GM18858 (cell line): ENCODE measurements around the gene RAPSN.
A peak's percentile ranks its signal among the peaks of the same experiment; 100 is the strongest.

Source experiments
- ATAC-seq: cut with Tn5 transposase; IDR thresholded peaks from one replicate; pipeline ENCODE4 v1.9.1; 2021; ENCODE audit not compliant: unreplicated experiment

Gene RAPSN

GRCh38 chr11:47466701-47467250 lies 17.8 kb upstream of the RAPSN start:
- ATAC-seq: no peak

- no peak for ATAC-seq
Observed at GRCh38 chr11:47466201-47466600, 17.3 kb upstream of the RAPSN start.

- no peak for ATAC-seq
Observed at GRCh38 chr11:47464483-47464882, 15.5 kb upstream of the RAPSN start.

DNA sequence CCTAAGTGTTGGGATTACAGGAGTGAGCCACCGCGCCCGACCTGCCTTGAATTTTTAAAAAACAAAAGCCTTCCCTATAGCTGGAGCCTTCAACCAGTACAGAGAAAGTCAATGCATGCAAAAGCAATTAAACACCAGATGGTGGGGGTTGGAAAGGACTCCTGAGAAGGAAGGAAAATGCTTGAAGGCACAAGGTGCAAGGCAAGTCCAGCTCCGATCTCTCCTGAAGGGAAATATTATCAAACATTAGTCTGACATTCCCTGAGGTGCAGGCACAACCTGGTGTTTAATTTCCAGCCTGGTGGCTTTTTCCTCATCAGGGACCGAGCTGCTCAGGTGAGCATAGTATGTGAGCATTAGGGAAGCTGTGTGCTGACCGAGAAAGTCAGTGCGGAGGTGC lies 12.9 kb upstream of the RAPSN start:
- ATAC-seq: no peak

DNA sequence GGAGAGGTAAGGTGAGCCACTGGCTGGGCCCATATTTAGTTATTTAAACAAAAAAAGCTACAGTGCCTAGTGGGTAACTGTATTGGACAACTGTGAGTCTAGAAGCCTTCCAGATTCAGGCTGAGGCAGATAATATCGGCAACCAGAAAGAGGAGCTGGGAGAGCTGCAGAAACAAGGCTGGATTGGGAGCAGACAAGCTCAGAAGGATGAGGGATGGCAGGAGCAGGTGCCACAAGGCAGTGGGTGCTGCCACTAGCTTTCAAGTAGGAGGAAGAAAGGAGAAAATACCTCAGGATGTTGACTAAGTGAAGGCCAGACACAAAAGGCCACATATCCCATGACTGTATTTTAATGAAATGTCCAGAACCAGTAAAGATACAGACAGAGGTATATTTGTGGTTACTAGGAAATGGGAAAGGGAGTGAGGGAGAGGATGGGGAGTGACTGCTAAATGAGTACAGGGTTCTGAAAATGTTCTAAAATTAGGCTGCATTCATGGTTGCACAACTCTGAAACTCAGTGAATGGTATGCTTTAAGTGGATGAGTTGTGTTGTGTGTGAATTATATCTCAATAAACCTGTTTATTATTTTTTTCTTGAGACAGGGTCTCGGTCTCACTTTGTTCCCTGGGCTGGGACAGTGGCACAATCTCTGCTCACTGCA lies 11.8 kb upstream of the RAPSN start:
- no peak for ATAC-seq

DNA sequence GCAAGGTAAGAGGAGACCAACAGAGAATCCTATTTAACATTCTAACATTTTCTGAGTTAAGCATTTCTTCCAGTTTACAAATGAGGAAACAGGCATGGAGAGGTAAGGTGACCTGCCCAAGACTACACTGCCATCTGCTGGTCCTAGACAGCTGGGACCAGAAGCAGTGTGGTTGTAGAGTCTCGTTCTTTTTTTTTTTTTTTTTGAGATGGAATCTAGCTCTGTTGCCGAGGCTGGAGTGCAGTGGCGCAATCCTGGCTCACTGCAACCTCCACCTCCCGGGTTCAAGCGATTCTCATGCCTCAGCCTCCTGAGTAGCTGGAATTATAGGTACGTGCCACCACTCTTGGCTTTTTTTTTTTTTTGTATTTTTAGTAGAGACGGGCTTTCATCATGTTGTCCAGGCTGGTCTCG lies 5.3 kb upstream of the RAPSN start:
- peak; percentile 60 for ATAC-seq

- ATAC-seq: no peak
Observed at GRCh38 chr11:47453365-47453764, 4.4 kb upstream of the RAPSN start.

DNA sequence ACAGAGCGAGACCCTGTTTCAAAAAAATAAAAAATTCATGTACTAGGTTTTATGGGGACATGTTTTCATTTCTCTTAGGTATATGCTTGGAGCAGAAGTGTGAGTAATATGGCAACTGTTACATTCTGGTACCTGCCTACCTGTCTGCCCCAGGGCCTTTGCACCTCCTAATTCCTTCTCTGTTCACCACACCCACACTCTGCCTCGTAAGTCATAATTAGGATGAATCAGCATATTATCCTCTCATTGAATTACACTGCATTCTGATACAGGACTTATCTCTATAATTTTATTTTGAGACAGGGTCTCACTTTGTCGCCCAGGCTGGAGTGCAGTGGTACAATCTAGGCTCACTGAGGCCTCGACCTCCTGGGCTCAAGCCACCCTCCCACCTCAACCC lies 3.1 kb upstream of the RAPSN start:
- ATAC-seq: no peak

- no peak for ATAC-seq
Observed at GRCh38 chr11:47451436-47451835, 2.5 kb upstream of the RAPSN start.

- no peak for ATAC-seq
Observed at GRCh38 chr11:47449541-47449940, 605 bp upstream of the RAPSN start.

DNA sequence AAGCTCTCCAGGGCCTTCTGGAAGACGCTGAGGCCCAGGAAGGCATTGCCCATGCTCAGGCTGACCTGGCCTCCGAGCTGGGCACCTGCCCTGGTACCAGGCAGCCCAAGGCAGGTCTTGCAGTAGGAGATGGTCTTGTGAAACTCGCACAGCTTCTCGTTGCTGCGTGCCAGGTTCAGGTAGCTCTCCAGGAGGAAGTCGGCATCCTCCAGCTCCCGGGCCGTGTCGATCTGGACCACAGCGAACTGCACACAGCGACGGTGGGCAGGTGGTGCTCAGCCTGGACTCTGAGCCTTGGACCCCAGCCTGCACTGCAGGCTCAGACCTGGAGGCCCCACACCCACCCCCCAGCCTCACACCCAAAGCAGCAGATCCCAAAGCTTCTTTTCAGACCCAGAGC lies 1.0 kb downstream of the RAPSN start:
- no peak for ATAC-seq

GRCh38 chr11:47446833-47447232 lies 2.1 kb downstream of the RAPSN start:
- no peak for ATAC-seq

DNA sequence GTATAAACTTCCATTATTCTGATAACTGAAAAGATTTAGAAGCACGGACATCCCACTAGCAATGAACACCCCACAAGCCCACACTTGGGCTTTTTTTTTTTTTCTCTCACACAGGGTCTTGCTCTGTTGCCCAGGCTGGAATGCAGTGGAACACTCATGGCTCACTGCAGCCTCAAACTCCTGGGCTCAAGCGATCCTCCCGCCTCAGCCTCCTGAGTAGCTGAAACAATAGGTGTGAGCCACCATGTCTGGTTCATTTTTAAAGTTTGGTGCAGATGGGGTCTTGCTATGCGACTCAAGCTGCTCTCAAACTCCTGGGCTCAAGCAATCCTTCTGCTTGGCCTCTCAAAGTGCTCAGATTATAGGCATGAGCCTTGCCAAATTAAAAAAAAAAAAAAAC lies 3.1 kb downstream of the RAPSN start:
- ATAC-seq: no peak

DNA sequence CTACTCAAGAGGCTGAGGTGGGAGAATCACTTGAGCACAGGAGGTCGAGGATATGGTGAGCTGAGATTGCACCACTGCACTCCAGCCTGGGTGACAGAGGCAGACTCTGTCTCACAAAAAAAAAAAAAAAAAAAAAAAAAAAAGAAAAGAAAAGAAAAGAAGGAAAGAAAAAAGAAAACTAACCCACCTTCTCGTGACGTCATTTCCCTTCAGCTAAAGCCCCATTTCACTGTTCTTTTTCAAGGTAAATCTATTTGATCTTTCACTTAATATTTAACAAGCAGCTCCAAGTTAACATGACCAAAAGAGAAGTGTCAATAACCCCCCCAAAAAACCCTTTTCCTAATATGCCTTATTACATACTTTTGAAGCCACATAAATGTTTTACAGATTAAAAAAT lies 5.1 kb downstream of the RAPSN start:
- ATAC-seq: no peak

- ATAC-seq: no peak
Observed at GRCh38 chr11:47443028-47443700, 5.8 kb downstream of the RAPSN start.

- no peak for ATAC-seq
Observed at GRCh38 chr11:47442514-47442913, 6.4 kb downstream of the RAPSN start.

GRCh38 chr11:47441421-47441820 lies 7.5 kb downstream of the RAPSN start:
- no peak for ATAC-seq

DNA sequence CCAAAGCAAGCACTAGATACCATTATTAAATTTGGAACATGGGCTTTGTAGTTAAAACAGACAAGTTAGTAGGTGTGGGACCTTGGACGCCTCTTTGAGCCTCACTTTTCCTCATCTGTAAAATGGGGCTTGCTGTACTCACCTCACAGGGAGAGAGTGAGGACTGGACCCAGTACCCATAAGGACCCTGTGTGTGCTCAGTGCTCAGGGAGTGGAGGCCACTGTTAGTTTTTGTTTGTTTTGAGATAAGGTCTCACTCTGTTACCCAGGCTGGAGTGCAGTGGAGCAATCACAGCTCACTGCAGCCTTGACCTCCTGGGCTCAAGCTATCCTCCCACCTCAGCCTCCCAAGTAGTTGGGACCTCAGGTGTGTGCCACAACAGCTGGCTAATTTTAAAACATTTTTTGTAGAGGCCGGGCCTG lies 8.9 kb downstream of the RAPSN start:
- ATAC-seq: no peak

GRCh38 chr11:47438721-47439120 lies 10.2 kb downstream of the RAPSN start:
- ATAC-seq: no peak

DNA sequence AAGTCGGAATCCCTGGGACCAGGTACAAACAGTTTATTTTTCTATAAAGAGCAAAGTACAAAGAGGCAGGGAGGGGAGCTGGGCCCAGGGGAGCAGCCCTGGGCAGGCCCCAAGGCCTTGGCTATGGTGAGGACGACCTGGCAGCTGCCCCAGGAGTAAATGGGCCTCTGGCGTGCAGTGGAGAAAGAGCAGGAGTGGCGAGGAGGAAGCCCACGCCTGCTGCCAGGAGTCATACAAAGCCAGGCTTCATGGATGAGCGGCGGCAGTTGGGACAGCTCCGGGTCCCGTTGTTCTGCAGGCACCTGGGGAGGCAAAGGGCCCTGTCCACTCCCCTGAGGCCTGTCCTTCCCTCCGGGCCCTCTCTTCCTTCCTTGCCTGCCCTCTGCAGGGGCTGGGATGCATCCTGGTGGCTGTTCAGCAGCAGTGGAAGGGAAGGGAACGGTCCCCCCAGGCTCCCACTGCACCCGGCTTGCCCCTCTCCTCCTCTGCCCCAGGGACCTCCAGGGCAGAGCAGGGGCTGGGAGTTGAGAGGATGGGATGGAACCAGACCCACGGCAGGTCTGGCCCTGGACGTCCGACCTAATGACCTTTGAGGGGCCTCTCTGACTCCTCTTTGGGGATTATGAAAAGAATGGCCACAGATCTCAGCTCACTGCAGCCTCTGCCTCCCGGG lies 11.1 kb downstream of the RAPSN start:
- ATAC-seq: no peak

GRCh38 chr11:47437218-47437745 lies 11.7 kb downstream of the RAPSN start:
- no peak for ATAC-seq

GRCh38 chr11:47436726-47437125 lies 12.2 kb downstream of the RAPSN start:
- ATAC-seq: no peak
